T-cell (primary cell): Measurements from ENCODE around the gene KAZALD1. TPM values are rescaled to one million over a fixed set of nuclear protein-coding genes. Genes with fewer than 3 reads are reported as not detected.

ENCODE experiments used
- ATAC-seq, 4 experiments: fragments of 200-7000 bp in 3 of 4; fragments of 150-1000 bp in 1 of 4; cut with Tn5 transposase; replicated peaks in 1 of 4; 1 replicate in 3 of 4; 2 replicates in 1 of 4; pipeline ENCODE4 v1.10.0; 2021; ENCODE audit warnings: moderate library complexity in 3 of 4, mild to moderate bottlenecking in 2 of 4, moderate number of reproducible peaks in 1 of 4
- CTCF ChIA-PET, 2 donors: fragments of 300-600 bp; sonication (Branson Sonifier 250); formaldehyde crosslinking; loops; one replicate each; lab custom pipeline; 2022; ENCODE audit warnings: antibody characterized with exemption in 2 of 2; lab: Charles Lee
- POLR2A ChIA-PET, 2 donors: fragments of 300-600 bp; sonication (Branson Sonifier 250); formaldehyde crosslinking; loops; one replicate each; lab custom pipeline; 2022; ENCODE audit warnings: antibody characterized with exemption in 2 of 2; lab: Charles Lee
- DNase-seq, 35 experiments: peaks; one replicate each; pipeline versions ENCODE4 v3.0.0 to v3.0.0-alpha.2; 2013 to 2023
- H3K27ac ChIP-seq: one replicate; pipeline ENCODE4 v1.5.1; 2013; ENCODE audit warnings: low read length
- H3K27me3 ChIP-seq, 2 experiments: replicated peaks in 1 of 2; 1 replicate in 1 of 2; 2 replicates in 1 of 2; pipeline versions ENCODE4 v1.6.1 to v1.7.0; 2013; ENCODE audit warnings: low read length in 1 of 2, mixed read lengths in 1 of 2; ENCODE audit not compliant: control insufficient read depth in 2 of 2, insufficient read depth in 2 of 2; ENCODE audit errors: extremely low read depth in 1 of 2
- H3K36me3 ChIP-seq, 2 donors: 1 replicate in 1 of 2; 2 replicates in 1 of 2; pipeline versions ENCODE4 v1.6.1 to v1.7.0; 2013; ENCODE audit warnings: low read length in 1 of 2; ENCODE audit not compliant: control insufficient read depth in 2 of 2, insufficient read depth in 1 of 2; ENCODE audit errors: extremely low read depth in 1 of 2
- H3K4me1 ChIP-seq, 2 experiments: 1 replicate in 1 of 2; 2 replicates in 1 of 2; pipeline versions ENCODE4 v1.6.1 to v1.7.0; 2013; ENCODE audit warnings: low read length in 2 of 2, mixed read lengths in 1 of 2; ENCODE audit not compliant: insufficient read depth in 2 of 2, control insufficient read depth in 1 of 2; ENCODE audit errors: extremely low read depth in 1 of 2
- H3K4me3 ChIP-seq, 2 donors: 1 replicate in 1 of 2; 2 replicates in 1 of 2; pipeline versions ENCODE4 v1.5.1 to v1.7.0; 2013; ENCODE audit warnings: mild to moderate bottlenecking in 2 of 2, low read length in 1 of 2, moderate library complexity in 1 of 2; ENCODE audit not compliant: control insufficient read depth in 1 of 2; ENCODE audit errors: extremely low read depth in 1 of 2
- H3K9me3 ChIP-seq: 2 replicates; pipeline ENCODE4 v1.7.0; 2013
- H3K27ac Mint-ChIP-seq, 2 donors: one replicate each; pipeline ENCODE4 v1.8.0; 2020 to 2021; ENCODE audit warnings: mild to moderate bottlenecking in 2 of 2, mixed read lengths in 2 of 2
- H3K27me3 Mint-ChIP-seq, 2 donors: one replicate each; pipeline ENCODE4 v1.8.0; 2021 to 2022; ENCODE audit warnings: mixed read lengths in 2 of 2
- H3K36me3 Mint-ChIP-seq: one replicate; pipeline ENCODE4 v1.8.0; 2021; ENCODE audit warnings: mixed read lengths
- H3K4me1 Mint-ChIP-seq, 3 donors: one replicate each; pipeline ENCODE4 v1.8.0; 2020 to 2022; ENCODE audit warnings: mixed read lengths in 3 of 3, mild to moderate bottlenecking in 1 of 3
- H3K4me3 Mint-ChIP-seq, 3 donors: one replicate each; pipeline ENCODE4 v1.8.0; 2020 to 2022; ENCODE audit warnings: mild to moderate bottlenecking in 3 of 3, mixed read lengths in 3 of 3, moderate library complexity in 3 of 3
- H3K9me3 Mint-ChIP-seq, 3 donors: one replicate each; pipeline ENCODE4 v1.8.0; 2020 to 2022; ENCODE audit warnings: mixed read lengths in 3 of 3
- WGBS: methylation state at CpG from one replicate; pipeline ENCODE4 v1.1.5; 2013; ENCODE audit warnings: missing lambda C conversion rate; ENCODE audit not compliant: insufficient coverage; 5-methylcytosine and 5-hydroxymethylcytosine counted together
- total RNA-seq, 35 experiments: library from RNA in 6 of 35; stranded (reverse) in 6 of 35; fragments of 120-200 nt in 1 of 35; gene quantifications; one replicate each; pipeline versions ENCODE4 v1.2.1 to v1.2.4 and lab custom pipeline; 2013 to 2026

KAZALD1 gene
- total RNA-seq, 5 donors from 2014 or later (not counting 1 experiment from before 2014, with no cell fraction given) = 0.19 to 0.29 TPM; not detected in 3

GRCh38 chr10:101079874-101080273 is 18.1 kb downstream of the KAZALD1 start:
- POLR2A ChIA-PET = no interaction called here
- Histone ChIP-seq H3K27ac (no peak overlapping the region), H3K27me3 (peaks cover 13 to 51% of the 10 kb centered on the region in 2 experiments), H3K36me3 (no peaks in the 10 kb centered on the region), H3K4me1 (no peaks in the 10 kb centered on the region), H3K4me3 (no peak overlapping the region), H3K9me3 (no peaks in the 10 kb centered on the region)
- H3K27ac Mint-ChIP-seq = no peak overlapping the region
- H3K9me3 Mint-ChIP-seq = no peaks in the 10 kb centered on the region
- no peak overlapping the region for H3K4me3 Mint-ChIP-seq
- ATAC-seq = no peak
- no peaks in the 10 kb centered on the region for H3K36me3 Mint-ChIP-seq
- DNase-seq = no peak
- H3K4me1 Mint-ChIP-seq = no peaks in the 10 kb centered on the region
- H3K27me3 Mint-ChIP-seq = peaks cover 55 to 66% of the 10 kb centered on the region in 2 donors
- CTCF ChIA-PET = interaction anchor here in 1 of 2 donors (0.5 kb wide), 1 partner anchor 22 kb away, joined by 3 read pairs; no protein-coding TSS in a partner anchor
- WGBS = 100% methylated on average over 1 of the region's 1 CpG

DNA sequence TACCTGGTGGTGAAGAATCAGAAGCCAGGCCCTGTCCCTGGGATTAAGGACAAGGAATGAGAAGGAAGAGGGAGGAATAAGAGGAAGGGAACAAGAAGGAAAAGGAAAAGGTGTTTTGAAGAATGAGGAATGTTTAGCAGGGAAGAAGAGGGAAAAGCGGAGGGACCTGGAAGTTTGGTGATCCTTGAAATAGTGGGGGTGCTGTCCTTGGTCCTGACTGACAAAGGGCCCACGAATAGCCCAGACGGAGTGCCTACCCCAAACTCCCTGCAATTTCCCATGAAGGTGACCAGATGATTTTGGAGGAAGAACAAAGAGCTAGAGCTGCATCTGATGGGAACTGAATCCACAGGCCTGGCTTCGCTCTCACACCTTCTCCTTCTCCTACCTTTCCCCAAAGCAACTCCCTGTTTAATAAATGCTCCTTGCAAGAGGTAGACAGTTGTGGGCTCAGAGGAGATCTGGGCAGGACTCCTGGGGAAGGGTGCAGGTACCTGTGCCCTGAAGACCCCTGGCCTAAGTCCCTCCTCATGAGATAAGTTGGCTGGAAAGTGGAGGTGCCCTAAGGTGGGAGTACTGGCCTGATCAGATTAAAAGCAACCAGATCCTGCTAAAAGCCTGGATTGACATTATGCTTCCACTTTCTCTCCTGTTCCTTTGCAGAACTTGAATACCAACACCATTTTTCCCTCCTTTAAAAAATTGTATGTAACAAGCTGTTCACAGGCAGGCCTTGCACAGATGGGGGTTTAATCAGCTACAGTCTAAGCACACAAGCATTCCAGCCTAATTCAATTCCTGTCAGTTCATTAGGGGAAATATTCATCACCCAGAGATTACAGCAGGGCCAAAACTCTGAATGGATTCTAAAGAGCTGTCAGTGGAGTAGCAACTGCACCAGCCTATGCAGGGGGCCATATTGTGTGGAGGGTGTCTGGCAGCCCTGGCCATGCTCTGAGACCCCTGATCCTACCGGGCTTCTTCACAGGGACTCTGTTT is 19.4 kb downstream of the KAZALD1 start:
- ATAC-seq (no peak), DNase-seq (peak in 1 of 35 experiments; percentile 30)
- Mint-ChIP-seq H3K9me3 (no peaks in the 10 kb centered on the region), H3K4me3 (no peak overlapping the region), H3K36me3 (no peaks in the 10 kb centered on the region), H3K27me3 (peaks cover 52 to 65% of the 10 kb centered on the region in 2 donors), H3K27ac (no peak overlapping the region), H3K4me1 (no peaks in the 10 kb centered on the region)
- Histone ChIP-seq H3K36me3 (no peaks in the 10 kb centered on the region), H3K4me1 (no peaks in the 10 kb centered on the region), H3K27ac (no peak overlapping the region), H3K9me3 (no peaks in the 10 kb centered on the region), H3K27me3 (peaks cover 11 to 48% of the 10 kb centered on the region in 2 experiments), H3K4me3 (no peak overlapping the region)
- ChIA-PET POLR2A (no interaction called here), CTCF (interaction anchor here in 1 of 2 donors (0.8 kb wide), 1 partner anchor 61 kb away, joined by 3 read pairs; no protein-coding TSS in a partner anchor)
- 100% methylated on average over 1 of the region's 5 CpGs for WGBS

DNA sequence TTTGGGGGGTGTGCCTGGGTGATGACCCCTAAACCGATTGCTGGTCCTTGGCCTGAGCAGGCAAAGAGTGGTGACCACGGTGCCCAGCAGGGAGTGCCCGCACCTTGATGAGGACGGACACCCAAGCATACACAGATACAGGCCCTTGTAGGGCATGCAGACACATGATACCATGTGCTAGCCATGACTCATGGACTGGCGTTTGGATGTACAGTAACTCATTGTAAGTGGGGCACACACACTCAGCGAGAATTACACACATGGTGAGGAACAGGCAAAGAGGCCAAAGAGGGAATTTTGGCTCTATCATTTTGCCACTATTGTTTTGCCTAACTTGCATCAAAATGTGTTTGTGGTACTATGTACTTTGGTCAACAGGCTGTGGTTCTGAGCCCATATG is 24.1 kb downstream of the KAZALD1 start:
- no peak overlapping the region for H3K4me3 Mint-ChIP-seq
- H3K36me3 Mint-ChIP-seq = no peaks in the 10 kb centered on the region
- no peak overlapping the region for H3K27ac Mint-ChIP-seq
- 83% methylated on average over 6 of the region's 6 CpGs for WGBS
- H3K9me3 Mint-ChIP-seq = no peaks in the 10 kb centered on the region
- Histone ChIP-seq H3K4me3 (no peak overlapping the region), H3K4me1 (no peaks in the 10 kb centered on the region), H3K27ac (no peak overlapping the region), H3K27me3 (peaks cover 5 to 75% of the 10 kb centered on the region in 2 experiments), H3K36me3 (no peaks in the 10 kb centered on the region), H3K9me3 (no peaks in the 10 kb centered on the region)
- ATAC-seq (no peak), DNase-seq (no peak)
- POLR2A ChIA-PET = no interaction called here
- CTCF ChIA-PET = interaction anchor here in 1 of 2 donors (0.6 to 1.4 kb wide), 3 partner anchors 36 to 189 kb away, joined by 3 read pairs; no protein-coding TSS in a partner anchor
- no peaks in the 10 kb centered on the region for H3K4me1 Mint-ChIP-seq
- H3K27me3 Mint-ChIP-seq = peaks cover 56 to 77% of the 10 kb centered on the region in 2 donors

- no peak overlapping the region for H3K27ac Mint-ChIP-seq
- ChIA-PET CTCF (interaction anchor here in 1 of 2 donors (0.5 kb wide), 1 partner anchor 419 kb away, joined by 3 read pairs; no protein-coding TSS in a partner anchor), POLR2A (no interaction called here)
Measured at GRCh38 chr10:101087376-101087775, 25.6 kb downstream of the KAZALD1 start.

GRCh38 chr10:101087965-101088364 is 26.2 kb downstream of the KAZALD1 start:
- Histone ChIP-seq H3K36me3 (no peaks in the 10 kb centered on the region), H3K4me3 (no peak overlapping the region), H3K27ac (no peak overlapping the region), H3K27me3 (peaks cover 7 to 77% of the 10 kb centered on the region in 2 experiments), H3K4me1 (no peaks in the 10 kb centered on the region), H3K9me3 (no peaks in the 10 kb centered on the region)
- Mint-ChIP-seq H3K27me3 (peaks cover 59 to 81% of the 10 kb centered on the region in 2 donors), H3K27ac (no peak overlapping the region), H3K4me1 (no peaks in the 10 kb centered on the region), H3K36me3 (no peaks in the 10 kb centered on the region), H3K9me3 (no peaks in the 10 kb centered on the region), H3K4me3 (no peak overlapping the region)
- WGBS = 16% methylated on average over 4 of the region's 14 CpGs
- DNase-seq (no peak), ATAC-seq (no peak)
- POLR2A ChIA-PET = no interaction called here
- CTCF ChIA-PET = interaction anchor here in 1 of 2 donors (1.2 kb wide), 1 partner anchor 9 kb away, joined by 3 read pairs; no protein-coding TSS in a partner anchor

More at GRCh38 chr10:101087376-101087775, 25.6 kb downstream of the KAZALD1 start:
- no peak overlapping the region for H3K4me3 Mint-ChIP-seq
- no peaks in the 10 kb centered on the region for H3K36me3 ChIP-seq
- no peak overlapping the region for H3K27ac ChIP-seq
- peaks cover 65 to 81% of the 10 kb centered on the region in 2 donors for H3K27me3 Mint-ChIP-seq
- H3K4me1 ChIP-seq = no peaks in the 10 kb centered on the region
- H3K9me3 Mint-ChIP-seq = no peaks in the 10 kb centered on the region
- H3K9me3 ChIP-seq = no peaks in the 10 kb centered on the region
- H3K4me1 Mint-ChIP-seq = no peaks in the 10 kb centered on the region
- 32% methylated on average over 7 of the region's 10 CpGs for WGBS
- H3K27me3 ChIP-seq = peaks cover 5 to 79% of the 10 kb centered on the region in 2 experiments
- ATAC-seq = no peak
- no peak overlapping the region for H3K4me3 ChIP-seq
- DNase-seq = no peak
- no peaks in the 10 kb centered on the region for H3K36me3 Mint-ChIP-seq

GRCh38 chr10:101089520-101090299 is 27.9 kb downstream of the KAZALD1 start:
- Histone ChIP-seq H3K27me3 (peaks cover 7 to 88% of the 10 kb centered on the region in 2 experiments), H3K4me1 (no peaks in the 10 kb centered on the region), H3K36me3 (no peaks in the 10 kb centered on the region), H3K27ac (no peak overlapping the region), H3K4me3 (no peak overlapping the region), H3K9me3 (no peaks in the 10 kb centered on the region)
- ATAC-seq = no peak
- no peaks in the 10 kb centered on the region for H3K4me1 Mint-ChIP-seq
- POLR2A ChIA-PET = no interaction called here
- H3K27ac Mint-ChIP-seq = no peak overlapping the region
- no peak overlapping the region for H3K4me3 Mint-ChIP-seq
- no peak for DNase-seq
- peaks cover 54 to 83% of the 10 kb centered on the region in 2 donors for H3K27me3 Mint-ChIP-seq
- 100% methylated on average over 2 of the region's 11 CpGs for WGBS
- CTCF ChIA-PET = interaction anchor here in 1 of 2 donors (0.5 to 0.7 kb wide), 2 partner anchors 21 to 34 kb away, joined by 3 read pairs; no protein-coding TSS in a partner anchor
- H3K9me3 Mint-ChIP-seq = no peaks in the 10 kb centered on the region
- H3K36me3 Mint-ChIP-seq = no peaks in the 10 kb centered on the region
